Measurements from ENCODE around the gene SDC3.

Gene SDC3

GRCh38 chr1:30823969-30824735, 84.4 kb downstream of the SDC3 start:
- DNase-seq, result peak; percentile 85 to 98 (median 95)

GRCh38 chr1:30823627-30823968, 85.0 kb downstream of the SDC3 start:
- DNase-seq, result peak in 4 of 56 donors; percentile 37 to 58 (median 54)

DNA sequence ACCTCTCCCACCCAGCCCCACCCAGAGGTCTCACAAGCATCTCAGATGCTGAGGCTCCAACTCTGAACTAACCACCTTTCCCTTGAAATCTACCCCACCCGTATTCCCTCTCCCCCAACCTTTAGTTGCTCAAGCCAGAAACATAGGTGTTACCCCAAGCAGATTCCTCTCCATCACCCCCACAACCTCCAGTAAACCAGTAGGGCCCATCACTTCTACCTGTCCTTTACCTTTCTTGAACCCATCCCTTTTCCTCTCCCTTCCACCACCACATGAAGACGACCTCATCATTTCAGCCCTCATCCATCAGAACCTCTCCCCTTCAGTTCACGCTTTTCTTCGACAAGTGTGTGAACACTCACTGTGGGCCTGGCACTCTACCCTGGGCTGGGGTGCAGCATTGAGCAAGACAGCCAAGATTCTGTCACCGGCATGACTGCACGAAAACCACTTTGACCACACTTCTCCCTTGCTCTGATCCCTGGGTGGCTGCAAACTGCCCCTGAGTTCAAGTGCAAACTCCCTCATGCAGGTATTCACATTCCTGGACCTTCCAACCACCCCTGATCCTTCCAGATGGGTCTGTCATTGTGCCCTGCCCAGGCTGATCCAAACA, 85.5 kb downstream of the SDC3 start:
- no peak for DNase-seq

GRCh38 chr1:30822006-30822405, 86.6 kb downstream of the SDC3 start:
- no peak for DNase-seq

- peak in 7 of 56 donors; percentile 13 to 39 (median 25) for DNase-seq
Measured at GRCh38 chr1:30820299-30820698, 88.3 kb downstream of the SDC3 start.
